Measurements from ENCODE around the gene NDOR1. TPM values are rescaled to one million over a fixed set of nuclear protein-coding genes. Genes with fewer than 3 reads are reported as not detected.

Gene NDOR1
- total RNA-seq, 1 donor from 2014 or later, result 31.6 TPM

DNA sequence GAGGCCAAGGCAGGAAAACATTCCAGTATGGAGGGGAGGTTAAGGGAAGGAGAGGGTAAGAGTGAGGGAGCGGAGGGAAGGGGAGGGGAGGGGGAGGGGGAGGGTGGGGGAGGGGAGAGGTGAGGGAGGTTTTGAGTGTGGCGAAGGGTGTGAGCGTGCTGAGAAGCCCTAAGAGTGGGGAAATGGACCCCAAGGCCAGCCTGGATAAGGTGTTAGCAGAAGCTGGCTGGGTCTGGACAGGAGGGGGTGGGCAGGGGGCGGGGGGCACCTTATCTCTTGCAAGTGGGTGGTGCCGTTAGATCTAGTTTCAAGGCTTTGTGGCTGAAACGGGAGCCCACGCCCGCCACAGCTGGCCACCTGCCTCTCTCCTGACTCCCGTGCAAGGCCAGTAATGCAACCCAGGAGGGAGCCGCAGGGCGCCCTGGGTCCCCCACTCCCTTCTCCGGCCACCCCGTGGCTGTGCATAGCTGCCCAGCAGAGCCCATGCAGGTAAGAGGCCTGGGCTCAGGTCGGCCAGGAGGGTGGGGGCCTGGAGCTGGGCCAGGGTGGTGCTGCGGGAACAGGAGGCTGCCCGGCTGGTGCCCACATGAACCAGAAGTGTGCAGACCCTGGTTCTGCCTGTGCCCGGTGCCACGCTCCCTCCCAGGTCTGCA lies 22.5 kb downstream of the NDOR1 start:
- Mint-ChIP-seq H3K27me3 (ENCODE audit: unreplicated experiment) (peaks cover 2% of the 10 kb centered on the region), H3K36me3 (ENCODE audit: unreplicated experiment) (no peaks in the 10 kb centered on the region), H3K27ac (ENCODE audit: unreplicated experiment) (no peak overlapping the region), H3K4me3 (ENCODE audit: unreplicated experiment) (no peak overlapping the region), H3K9me3 (ENCODE audit: unreplicated experiment) (no peaks in the 10 kb centered on the region), H3K4me1 (ENCODE audit: low read depth, unreplicated experiment) (peaks cover 2% of the 10 kb centered on the region)
- TF ChIP-seq CTCF (IDR thresholded peaks at IDR 0.05; ENCODE audit: partially characterized antibody, unreplicated experiment), result no peak
- no peak for DNase-seq

DNA sequence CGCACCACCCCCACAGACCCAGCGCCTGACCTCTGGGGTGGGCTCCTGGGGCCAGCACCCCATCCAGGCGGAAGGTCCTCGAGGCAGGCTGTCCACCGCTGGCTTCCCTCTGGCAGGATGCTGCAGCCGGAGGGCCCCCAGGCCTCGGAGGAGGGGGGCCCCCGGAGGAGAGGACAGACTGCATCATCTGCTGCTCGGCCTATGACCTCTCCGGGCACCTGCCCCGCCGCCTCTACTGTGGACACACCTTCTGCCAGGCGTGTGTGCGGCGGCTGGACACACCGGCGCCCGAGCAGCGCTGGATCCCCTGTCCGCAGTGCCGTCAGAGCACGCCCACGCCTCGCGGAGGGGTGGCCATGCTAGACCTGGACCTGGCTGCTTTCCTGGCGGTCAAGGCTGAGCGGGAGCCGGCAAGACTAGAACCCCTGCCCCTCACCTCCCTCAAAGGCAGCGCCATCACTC lies 23.0 kb downstream of the NDOR1 start:
- DNase-seq, result no peak
- Mint-ChIP-seq H3K36me3 (ENCODE audit: unreplicated experiment) (no peaks in the 10 kb centered on the region), H3K4me3 (ENCODE audit: unreplicated experiment) (no peak overlapping the region), H3K4me1 (ENCODE audit: low read depth, unreplicated experiment) (peaks cover 2% of the 10 kb centered on the region), H3K27ac (ENCODE audit: unreplicated experiment) (no peak overlapping the region), H3K27me3 (ENCODE audit: unreplicated experiment) (peaks cover 2% of the 10 kb centered on the region), H3K9me3 (ENCODE audit: unreplicated experiment) (no peaks in the 10 kb centered on the region)
- no peak for TF ChIP-seq CTCF (IDR thresholded peaks at IDR 0.05; ENCODE audit: partially characterized antibody, unreplicated experiment)

DNA sequence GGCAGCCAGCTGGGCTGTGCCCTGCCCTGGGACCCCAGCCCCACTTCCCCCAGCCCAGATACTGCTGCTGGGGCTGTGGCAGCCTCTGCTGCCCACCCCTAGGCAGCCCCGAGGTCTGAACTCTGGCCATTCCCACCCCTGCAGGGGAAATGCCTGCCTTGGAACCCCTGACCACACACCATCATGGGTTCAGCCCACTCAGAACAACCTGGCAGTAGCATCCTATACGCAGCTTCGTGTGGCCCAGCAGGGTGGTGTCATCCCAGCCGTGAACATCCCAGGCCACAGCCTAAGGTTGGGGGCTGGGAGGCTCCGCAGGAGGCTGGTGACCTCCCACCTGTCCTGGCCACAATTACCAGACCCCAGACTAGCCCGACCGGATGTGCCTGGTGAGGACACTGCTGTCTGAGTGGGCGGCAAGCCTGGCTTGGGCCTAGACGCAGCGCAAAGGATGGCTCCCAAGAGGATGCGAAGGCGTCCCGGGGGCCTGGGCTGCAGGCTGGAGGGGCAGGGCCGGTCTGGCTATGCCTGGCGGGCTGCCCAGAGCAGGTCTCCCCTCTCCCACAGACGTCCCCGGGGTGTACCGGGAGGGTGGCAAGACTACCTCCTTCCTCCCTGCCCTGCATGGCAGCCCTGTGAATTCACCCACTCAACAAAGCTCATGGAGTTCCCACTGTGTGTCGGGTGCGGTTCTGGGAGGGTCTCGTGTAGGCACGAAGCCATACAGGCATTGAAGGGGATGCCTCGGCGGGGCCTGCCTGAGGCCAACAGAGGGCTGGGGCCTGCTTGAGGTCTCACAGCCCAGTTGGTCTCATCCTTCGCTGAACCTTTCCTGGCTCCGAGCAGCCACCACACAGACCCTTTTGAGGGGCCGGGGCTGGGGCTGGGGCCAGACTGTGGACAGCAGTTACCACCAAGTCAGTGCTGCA lies 23.7 kb downstream of the NDOR1 start:
- no peak overlapping the region for H3K27ac Mint-ChIP-seq (ENCODE audit: unreplicated experiment)
- peaks cover 2% of the 10 kb centered on the region for H3K4me1 Mint-ChIP-seq (ENCODE audit: low read depth, unreplicated experiment)
- no peak for TF ChIP-seq CTCF (IDR thresholded peaks at IDR 0.05; ENCODE audit: partially characterized antibody, unreplicated experiment)
- H3K4me3 Mint-ChIP-seq (ENCODE audit: unreplicated experiment), result no peak overlapping the region
- no peaks in the 10 kb centered on the region for H3K36me3 Mint-ChIP-seq (ENCODE audit: unreplicated experiment)
- no peak for DNase-seq
- no peaks in the 10 kb centered on the region for H3K9me3 Mint-ChIP-seq (ENCODE audit: unreplicated experiment)
- peaks cover 2% of the 10 kb centered on the region for H3K27me3 Mint-ChIP-seq (ENCODE audit: unreplicated experiment)

GRCh38 chr9:137229903-137230704 lies 24.6 kb downstream of the NDOR1 start:
- TF ChIP-seq CTCF (IDR thresholded peaks at IDR 0.05; ENCODE audit: partially characterized antibody, unreplicated experiment), result no peak
- DNase-seq, result no peak
- Mint-ChIP-seq H3K4me1 (ENCODE audit: low read depth, unreplicated experiment) (peaks cover 2% of the 10 kb centered on the region), H3K36me3 (ENCODE audit: unreplicated experiment) (no peaks in the 10 kb centered on the region), H3K27ac (ENCODE audit: unreplicated experiment) (no peak overlapping the region), H3K4me3 (ENCODE audit: unreplicated experiment) (no peak overlapping the region), H3K27me3 (ENCODE audit: unreplicated experiment) (peaks cover 2% of the 10 kb centered on the region), H3K9me3 (ENCODE audit: unreplicated experiment) (no peaks in the 10 kb centered on the region)
